ENCODE data around the gene ABHD1.

ABHD1 gene

DNA sequence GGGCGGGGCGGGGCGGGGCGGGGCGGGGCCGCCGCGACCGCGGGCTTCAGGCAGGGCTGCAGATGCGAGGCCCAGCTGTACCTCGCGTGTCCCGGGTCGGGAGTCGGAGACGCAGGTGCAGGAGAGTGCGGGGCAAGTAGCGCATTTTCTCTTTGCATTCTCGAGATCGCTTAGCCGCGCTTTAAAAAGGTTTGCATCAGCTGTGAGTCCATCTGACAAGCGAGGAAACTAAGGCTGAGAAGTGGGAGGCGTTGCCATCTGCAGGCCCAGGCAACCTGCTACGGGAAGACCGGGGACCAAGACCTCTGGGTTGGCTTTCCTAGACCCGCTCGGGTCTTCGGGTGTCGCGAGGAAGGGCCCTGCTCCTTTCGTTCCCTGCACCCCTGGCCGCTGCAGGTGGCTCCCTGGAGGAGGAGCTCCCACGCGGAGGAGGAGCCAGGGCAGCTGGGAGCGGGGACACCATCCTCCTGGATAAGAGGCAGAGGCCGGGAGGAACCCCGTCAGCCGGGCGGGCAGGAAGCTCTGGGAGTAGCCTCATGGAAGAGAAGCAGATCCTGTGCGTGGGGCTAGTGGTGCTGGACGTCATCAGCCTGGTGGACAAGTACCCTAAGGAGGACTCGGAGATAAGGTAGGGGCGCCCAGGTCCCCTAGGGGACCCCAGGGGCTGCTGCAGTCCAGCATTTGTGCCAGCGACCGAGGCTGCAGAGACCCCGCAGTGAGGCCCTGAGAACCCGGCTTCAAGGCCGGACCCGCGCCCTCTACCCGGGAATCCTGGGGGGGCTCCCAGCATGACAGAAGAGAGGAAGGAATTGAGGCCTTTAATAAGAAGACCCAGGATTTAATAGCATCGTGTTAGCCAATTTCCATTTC is 36.7 kb upstream of the ABHD1 start, which contains the start of gene KHK:
Gene KHK, plus strand, starts transcription at position 49 of the 870 bp plus-strand sequence. Its CDS starts 488 bp downstream, at position 537.
- no peak for DNase-seq (ENCODE audit: low read depth in 2 of 2)

DNA sequence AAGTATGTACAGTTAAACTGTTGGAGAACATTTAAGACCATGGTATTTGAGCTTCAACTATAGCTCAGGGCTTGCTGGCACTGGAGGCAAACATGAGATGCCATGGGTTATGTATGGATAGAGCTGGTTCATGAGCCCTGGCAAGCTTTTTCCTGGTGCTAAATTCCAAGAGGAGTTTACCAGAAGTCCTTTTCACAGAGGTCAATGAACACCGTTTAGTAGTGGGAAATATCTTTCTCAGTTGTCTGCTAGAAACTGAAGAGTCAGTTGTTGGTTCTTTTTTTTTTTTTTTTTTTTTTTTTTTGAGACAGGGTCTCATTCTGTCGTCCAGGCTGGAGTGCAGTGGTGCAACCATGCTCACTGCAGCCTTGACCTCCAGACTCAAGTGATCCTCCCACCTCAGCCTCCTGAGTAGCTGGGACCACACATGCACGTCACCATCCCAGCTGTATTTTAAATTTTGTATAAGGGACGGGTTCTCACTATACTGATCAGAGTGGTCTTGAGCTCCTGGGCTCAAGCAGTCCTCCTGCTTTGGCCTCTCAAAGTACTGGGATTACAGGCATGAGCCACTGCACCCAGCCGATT is 35.7 kb upstream of the ABHD1 start:
- no peak for DNase-seq (ENCODE audit: low read depth in 2 of 2)

DNA sequence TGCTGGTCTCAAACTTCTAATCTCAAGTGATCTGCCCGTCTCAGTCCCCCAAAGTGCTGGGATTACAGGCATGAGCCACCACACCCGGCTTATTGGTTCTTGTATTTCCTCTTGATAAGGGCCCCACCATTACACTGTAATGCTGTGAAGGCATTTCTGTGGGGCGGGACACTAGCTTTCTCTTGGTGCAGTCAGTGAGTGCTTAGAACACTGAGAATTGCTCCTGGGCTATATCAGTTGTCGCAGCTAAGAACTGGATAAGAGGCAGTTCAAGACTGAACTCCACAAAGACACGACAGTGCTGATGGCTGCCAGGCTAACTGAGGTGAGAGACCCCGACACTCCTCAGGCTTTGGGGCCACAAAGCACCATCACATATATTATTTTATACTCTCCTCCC is 35.0 kb upstream of the ABHD1 start:
- DNase-seq (ENCODE audit: low read depth in 2 of 2) = no peak

DNA sequence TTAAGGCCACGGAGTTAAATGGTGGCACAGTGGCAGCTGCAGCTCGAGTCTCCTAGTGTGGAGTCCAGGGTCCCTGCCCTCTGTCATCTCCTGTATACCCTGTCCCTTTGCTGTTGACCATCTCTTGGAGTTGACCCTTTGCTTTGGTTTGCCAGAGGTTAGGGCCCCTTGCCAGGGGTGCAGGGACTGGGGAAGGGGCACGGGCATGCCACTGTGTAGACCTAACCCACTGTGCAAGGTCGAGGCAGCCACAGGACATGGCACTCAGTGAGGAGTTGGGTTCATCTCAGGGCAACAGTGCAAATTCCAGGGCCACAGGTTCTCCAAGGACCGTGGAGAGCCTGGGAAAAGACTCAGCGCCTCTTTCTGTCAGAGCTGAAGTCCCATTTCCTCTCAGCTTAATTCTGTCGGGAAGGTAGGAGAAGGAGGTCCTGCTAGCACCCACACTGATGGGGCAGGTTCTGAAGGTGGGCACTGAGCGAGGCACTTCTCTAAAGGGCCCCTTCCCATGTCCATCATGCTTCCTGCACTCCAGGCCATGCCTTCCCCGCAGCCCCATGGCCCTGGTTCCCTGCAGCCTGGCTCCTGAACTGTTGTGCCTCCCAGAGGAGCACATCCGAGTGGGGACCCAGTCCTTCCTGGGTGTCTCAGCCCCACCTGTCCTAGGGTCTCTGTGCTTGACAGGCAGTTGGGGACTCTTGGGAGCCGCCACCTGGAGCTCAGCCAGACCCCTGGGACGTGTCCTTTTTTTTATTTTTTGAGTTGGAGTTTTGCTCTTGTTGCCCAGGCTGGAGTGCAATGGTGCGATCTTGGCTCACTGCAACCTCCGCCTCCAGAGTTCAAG is 34.3 kb upstream of the ABHD1 start:
- no peak for DNase-seq (ENCODE audit: low read depth in 2 of 2)

DNA sequence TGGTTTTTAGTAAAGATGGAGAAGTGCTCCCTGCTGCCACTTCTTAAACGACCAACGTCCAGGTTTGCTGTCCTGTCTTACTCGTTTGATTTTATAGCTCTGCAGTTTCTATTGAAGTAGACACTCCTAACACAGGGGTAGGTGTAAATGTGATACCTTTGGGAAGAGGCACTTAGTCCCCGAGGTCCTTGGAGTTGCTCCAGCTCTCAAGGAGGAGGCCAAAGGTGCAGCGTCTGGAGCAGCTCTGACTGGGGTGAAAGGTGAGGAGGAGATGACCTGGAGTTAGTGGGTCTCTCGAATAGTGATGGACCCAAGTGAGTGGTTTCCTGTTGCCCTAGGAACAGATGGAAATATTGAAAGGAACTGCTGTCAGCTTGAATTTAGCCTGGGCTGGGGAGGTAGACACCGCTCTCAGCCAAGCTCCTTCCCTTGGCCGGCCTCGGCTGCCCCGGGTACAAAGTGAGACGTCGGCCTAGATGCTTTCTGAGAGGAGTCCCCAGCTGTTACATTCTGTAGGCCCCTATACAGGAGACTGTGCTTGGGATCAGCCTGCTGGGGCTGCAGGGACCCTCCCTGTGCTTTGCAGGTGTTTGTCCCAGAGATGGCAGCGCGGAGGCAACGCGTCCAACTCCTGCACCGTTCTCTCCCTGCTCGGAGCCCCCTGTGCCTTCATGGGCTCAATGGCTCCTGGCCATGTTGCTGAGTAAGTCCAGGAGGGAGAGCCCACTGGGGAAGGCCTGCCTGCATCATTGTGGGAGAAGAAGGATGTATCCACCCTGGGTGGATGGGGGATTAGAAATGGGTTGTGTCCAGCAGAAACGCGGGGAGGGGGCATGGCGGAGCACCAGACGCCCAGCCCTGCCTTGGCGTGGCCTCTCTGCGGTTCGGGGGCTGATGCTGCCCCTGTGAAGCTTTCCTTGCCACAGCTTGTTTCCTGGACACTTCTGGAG is 31.6 kb upstream of the ABHD1 start:
- no peak for DNase-seq (ENCODE audit: low read depth in 2 of 2)

DNA sequence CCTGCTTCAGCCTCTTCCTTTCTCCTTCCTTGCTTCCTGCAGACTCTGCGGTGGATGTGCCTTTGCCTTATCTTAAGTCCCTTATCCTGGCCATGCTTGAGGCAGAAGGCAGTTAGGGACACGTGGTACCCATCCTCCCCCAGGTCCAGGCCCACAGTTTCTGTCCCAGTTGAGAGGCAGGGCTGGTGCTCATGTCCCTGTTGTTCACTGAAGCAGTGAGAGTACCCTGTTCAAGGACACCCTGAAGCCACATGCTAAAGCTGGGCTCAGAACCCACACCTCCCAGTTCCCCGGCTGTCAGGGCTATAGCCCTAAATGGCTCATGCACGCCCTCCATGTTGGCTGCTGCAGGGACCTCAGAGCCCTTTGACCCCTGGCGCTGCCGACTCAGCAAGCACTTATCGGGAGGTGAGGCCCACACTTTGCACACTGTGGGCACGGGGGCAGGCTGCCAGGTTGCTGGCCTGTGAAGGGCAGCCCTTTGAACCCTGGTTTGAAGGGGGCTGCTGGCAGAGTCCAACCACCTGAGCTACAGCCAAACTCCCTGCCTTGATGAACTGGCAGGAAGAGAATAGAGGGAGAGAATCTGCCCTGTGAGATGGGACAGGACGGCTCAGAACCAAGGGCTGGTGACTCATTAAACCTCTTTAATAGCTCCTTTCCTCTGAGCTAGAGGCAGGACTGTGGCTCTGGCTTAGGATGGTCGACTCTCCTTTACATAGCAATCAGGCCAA is 30.8 kb upstream of the ABHD1 start:
- DNase-seq (ENCODE audit: low read depth in 2 of 2) = no peak

DNA sequence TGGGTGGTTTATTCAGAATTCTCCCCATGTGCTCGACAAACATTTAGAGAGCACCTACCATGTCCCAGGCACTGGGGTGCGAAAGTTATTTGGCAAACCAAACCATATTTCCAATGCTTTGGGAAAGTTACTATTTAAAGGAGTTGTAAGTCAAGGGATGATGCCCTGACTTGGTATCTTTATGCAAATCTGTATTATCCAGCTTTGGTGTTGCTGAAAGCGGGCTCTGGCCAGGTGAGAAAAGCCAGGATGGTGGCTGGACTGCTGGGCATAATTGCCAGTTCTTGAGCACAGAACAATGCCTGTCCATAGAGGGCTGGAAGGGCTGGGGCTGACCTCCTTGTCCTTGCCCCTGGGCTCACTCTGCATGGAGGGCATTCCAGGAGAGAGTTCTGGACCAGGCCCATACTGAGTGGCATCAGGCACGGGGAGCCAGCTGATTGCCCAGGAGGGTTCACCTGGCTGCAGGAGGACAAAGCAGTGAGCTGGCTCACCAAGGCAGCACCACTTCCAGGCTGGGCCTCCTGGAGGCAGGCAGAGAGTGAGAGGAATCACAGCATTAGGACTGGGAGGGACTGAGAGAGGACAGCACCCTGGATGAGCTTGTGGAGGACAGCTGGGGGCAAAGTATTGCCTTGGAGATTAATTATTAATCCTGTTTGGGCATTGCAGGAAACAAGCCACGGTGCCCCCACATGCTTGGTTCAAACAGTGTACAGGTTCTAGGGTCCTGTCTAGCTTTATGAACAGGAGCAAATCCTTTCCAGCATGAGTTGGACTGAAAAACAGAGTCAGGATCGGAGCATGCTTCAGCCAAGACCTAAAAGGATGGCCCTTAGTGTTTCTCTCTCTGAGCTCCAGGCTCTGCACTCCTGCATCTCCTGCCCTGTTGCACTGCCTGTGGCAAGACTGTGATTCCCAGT is 29.9 kb upstream of the ABHD1 start:
- no peak for DNase-seq (ENCODE audit: low read depth in 2 of 2)

DNA sequence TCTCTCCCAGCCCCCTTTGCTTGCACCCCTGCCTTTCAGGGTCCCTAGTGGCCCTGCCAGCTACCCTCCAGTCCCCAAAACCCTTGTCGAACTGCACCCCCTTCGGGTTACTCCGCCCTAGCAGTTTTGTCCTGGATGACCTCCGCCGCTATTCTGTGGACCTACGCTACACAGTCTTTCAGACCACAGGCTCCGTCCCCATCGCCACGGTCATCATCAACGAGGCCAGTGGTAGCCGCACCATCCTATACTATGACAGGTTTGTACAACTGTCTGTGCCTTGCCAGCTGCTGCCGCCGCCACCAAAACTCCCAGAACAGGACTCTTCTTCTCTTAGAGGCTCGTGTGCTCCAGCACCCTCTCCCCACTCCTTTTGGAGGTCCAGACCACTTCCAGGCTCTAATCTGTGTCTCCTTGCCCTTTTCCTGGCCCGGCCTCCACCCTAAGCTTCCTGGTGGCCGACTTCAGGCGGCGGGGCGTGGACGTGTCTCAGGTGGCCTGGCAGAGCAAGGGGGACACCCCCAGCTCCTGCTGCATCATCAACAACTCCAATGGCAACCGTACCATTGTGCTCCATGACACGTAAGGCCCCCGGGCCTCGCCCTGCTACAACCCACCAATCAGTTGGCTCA is 29.1 kb upstream of the ABHD1 start:
- no peak for DNase-seq (ENCODE audit: low read depth in 2 of 2)

DNA sequence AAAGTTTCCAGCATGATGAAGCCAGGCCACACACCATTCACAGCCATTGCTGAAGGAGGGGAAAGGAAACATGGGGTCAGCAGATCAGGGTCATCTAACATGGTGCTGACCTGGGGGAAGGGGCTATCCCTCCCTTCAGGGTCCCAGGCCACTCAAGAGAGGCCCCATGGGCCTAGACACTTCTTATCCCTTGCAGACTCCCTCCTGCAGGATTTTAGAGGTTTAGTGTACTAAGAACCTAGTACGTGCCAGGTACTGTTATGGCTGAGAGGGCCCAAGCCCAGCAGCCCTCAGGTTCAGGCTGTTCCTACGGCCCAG is 28.2 kb upstream of the ABHD1 start:
- no peak for DNase-seq (ENCODE audit: low read depth in 2 of 2)

DNA sequence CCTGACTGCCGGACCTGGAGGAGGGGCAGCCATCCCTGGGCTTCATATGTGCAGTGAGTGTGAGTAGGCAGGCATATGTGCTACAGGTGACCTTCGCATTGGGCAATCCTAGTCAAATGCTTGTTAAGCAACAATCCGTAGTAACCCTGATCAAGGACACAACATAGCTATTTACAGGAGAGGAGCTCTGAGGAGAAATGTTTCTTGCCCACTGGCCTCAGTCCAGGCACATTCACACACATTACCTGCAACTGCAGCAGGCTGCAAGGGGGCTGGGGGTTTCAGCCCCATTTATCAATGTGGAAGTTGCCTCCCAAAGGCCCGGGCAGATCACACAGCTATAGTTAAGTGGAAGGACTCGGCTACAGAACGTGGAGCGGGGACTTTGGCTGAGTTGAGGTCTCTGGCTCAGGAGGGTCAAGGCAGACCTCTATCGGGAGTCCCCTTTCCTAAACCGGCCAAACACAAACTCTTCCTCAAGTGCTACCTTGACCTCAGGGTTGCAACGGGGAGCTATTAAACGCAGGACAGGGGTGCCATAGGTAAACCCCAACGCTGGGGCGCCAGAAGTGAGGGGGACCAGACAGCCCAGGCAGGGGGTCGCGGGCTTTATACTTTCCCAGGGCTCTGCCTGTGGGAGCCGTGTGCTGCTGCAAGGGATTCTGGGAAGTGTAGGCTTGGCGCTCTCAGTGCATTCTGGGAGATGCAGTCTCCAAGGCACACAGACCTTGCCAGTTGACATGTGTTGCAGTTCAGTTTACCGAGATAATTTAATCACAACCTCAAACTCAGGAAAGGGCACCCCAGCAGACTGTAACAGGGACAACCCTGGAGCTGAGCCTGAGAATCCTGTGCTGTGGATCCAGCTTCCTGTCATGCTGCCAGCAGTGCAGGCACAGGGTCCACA is 27.6 kb upstream of the ABHD1 start:
- no peak for DNase-seq (ENCODE audit: low read depth in 2 of 2)

DNA sequence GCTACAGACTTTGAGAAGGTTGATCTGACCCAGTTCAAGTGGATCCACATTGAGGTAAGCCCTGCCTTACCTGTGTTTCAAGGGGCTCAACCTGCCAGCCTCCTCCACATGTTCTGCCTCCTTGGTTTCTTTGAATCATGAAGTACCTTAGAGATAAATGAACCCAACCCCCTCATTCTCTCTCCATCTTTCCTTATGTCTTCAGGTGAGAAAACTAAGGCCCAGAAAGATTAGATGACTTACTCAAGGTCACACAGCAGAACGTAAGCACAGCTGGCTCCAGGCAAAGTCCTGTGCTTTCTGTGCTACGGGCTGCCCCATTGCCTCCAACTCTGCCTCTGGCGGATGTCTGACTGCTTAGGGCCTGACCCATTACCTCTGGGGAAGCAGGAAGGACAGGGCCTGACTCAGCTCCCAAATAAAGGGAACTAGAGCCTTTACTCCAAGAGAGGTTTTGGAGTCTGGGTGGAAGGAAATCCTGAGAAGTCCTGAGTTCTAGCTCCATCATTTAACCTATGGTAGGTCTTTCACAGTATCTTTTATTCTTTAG is 26.8 kb upstream of the ABHD1 start:
- no peak for DNase-seq (ENCODE audit: low read depth in 2 of 2)

DNA sequence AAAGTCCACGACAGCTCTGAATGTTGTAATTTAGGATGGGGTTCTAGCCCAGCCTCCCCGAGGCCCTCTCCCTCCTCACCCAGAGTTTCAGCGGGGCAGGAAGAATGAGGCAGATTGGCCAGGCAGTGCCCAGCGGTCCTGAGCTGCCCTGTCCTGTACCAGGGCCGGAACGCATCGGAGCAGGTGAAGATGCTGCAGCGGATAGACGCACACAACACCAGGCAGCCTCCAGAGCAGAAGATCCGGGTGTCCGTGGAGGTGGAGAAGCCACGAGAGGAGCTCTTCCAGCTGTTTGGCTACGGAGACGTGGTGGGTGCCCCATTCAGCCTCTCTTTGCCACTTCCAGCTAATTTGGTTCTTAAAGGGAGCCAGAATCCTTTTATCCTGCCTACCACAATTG is 26.3 kb upstream of the ABHD1 start:
- DNase-seq (ENCODE audit: low read depth in 2 of 2) = no peak

DNA sequence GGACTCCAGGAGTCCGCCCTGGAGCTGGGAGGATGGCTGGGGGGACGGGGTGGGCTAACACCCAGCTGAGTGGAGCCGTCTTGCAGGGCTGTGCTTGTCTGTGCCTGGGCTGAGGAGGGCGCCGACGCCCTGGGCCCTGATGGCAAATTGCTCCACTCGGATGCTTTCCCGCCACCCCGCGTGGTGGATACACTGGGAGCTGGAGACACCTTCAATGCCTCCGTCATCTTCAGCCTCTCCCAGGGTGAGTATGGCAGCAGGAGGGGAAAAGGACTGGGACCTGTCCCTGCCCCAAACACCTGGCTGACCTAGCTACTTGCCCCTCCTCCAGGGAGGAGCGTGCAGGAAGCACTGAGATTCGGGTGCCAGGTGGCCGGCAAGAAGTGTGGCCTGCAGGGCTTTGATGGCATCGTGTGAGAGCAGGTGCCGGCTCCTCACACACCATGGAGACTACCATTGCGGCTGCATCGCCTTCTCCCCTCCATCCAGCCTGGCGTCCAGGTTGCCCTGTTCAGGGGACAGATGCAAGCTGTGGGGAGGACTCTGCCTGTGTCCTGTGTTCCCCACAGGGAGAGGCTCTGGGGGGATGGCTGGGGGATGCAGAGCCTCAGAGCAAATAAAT is 24.2 kb upstream of the ABHD1 start:
- DNase-seq (ENCODE audit: low read depth in 2 of 2) = no peak

DNA sequence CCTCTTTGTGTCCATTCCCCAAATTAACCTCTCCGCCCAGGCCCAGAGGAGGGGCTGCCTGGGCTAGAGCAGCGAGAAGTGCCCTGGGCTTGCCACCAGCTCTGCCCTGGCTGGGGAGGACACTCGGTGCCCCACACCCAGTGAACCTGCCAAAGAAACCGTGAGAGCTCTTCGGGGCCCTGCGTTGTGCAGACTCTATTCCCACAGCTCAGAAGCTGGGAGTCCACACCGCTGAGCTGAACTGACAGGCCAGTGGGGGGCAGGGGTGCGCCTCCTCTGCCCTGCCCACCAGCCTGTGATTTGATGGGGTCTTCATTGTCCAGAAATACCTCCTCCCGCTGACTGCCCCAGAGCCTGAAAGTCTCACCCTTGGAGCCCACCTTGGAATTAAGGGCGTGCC is 23.6 kb upstream of the ABHD1 start:
- DNase-seq (ENCODE audit: low read depth in 2 of 2) = no peak

DNA sequence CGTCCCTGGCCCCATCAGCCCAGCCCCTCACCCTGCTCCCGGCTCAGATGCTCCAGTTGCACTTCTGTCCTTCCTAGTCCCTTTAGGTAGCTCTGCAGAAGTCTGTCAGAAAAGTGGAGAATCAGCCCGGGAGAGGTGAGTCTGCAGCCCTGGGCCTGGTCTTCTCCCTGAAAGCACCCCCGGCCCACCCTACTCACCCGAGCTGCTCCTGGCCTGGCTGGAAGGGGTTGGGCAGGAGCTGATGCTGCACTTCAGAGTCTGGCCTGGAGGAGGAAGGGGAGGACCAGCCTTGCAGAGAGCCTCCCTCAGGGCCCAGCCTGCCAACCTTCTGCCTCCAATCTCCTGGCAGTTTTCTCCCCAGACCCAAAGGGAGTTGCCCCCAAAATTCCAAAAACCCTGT is 21.3 kb upstream of the ABHD1 start:
- DNase-seq (ENCODE audit: low read depth in 2 of 2) = no peak

DNA sequence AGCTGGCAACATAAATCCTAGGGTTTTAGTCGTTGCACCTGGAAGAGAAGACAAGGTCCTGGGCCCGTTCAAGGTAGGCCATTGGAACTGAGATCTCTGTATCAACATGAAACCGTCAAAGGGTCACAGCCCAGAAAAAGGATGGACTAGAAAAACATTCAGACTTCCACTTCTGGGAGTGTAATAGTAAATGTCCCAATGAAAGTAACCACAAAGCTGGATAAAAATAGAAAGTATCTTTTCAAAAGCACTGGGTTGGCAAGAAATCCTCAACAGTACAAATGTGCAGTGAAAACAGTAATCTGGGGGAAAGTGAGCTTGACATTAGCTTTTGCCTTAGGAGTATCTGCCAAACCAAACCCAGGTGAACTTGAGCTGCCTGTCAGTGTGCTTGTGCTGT is 17.6 kb upstream of the ABHD1 start:
- DNase-seq (ENCODE audit: low read depth in 2 of 2) = no peak

DNA sequence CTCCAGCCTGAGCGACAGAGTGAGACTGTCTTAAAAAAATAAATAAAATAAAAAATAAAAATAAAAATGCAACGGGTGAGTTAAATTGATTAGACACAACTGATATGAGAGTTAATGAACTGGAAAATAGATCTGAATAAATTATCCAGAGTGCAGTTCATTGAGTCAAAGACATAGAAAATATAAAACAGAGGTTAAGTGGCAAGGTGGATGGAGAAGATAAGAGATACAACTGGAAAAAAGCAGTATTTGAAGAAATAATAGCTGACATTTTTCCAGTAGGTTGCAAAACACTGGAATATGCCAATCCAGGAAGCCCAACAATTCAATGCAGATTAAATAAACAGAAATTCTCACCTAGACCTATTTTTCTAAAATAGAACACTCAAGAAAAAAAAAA is 15.4 kb upstream of the ABHD1 start:
- no peak for DNase-seq (ENCODE audit: low read depth in 2 of 2)
